ENCODE results near the gene METAP1D. TPM values are rescaled to one million over a fixed set of nuclear protein-coding genes. Genes with fewer than 3 reads are reported as not detected.

The METAP1D gene
- total RNA-seq, 1 experiment from 2014 or later: 4.7 TPM

GRCh38 chr2:172079838-172080640 is 80.3 kb downstream of the METAP1D start (continued):
- TF ChIP-seq, protein P1, sequence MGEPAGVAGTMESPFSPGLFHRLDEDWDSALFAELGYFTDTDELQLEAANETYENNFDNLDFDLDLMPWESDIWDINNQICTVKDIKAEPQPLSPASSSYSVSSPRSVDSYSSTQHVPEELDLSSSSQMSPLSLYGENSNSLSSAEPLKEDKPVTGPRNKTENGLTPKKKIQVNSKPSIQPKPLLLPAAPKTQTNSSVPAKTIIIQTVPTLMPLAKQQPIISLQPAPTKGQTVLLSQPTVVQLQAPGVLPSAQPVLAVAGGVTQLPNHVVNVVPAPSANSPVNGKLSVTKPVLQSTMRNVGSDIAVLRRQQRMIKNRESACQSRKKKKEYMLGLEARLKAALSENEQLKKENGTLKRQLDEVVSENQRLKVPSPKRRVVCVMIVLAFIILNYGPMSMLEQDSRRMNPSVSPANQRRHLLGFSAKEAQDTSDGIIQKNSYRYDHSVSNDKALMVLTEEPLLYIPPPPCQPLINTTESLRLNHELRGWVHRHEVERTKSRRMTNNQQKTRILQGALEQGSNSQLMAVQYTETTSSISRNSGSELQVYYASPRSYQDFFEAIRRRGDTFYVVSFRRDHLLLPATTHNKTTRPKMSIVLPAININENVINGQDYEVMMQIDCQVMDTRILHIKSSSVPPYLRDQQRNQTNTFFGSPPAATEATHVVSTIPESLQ (CRISPR knock-in tag; IDR thresholded peaks at IDR 0.05): no peak
- TF ChIP-seq NFYB (CRISPR knock-in tag; conservative IDR thresholded peaks at IDR 0.05; ENCODE audit: low read depth) (no peak), MYBL2 (CRISPR knock-in tag; IDR thresholded peaks at IDR 0.05) (no peak), ESRRA (CRISPR knock-in tag; IDR thresholded peaks at IDR 0.05; ENCODE audit: borderline replicate concordance) (no peak), CREB1 (CRISPR knock-in tag; IDR thresholded peaks at IDR 0.05) (no peak), FOXJ3 (CRISPR knock-in tag; IDR thresholded peaks at IDR 0.05; ENCODE audit: borderline replicate concordance) (no peak), ZBTB21 (CRISPR knock-in tag; IDR thresholded peaks at IDR 0.05; ENCODE audit: borderline replicate concordance) (no peak), SP1 (CRISPR knock-in tag; conservative IDR thresholded peaks at IDR 0.05) (no peak)

- CTCF ChIA-PET: interaction anchor here (1.1 to 7.6 kb wide), 2 partner anchors 24 to 46 kb away, joined by 5 to 123 read pairs; partner anchors contain the start of gene DLX2
- POLR2A ChIA-PET: no interaction called here
- TF ChIP-seq, protein P2, sequence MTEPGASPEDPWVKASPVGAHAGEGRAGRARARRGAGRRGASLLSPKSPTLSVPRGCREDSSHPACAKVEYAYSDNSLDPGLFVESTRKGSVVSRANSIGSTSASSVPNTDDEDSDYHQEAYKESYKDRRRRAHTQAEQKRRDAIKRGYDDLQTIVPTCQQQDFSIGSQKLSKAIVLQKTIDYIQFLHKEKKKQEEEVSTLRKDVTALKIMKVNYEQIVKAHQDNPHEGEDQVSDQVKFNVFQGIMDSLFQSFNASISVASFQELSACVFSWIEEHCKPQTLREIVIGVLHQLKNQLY (CRISPR knock-in tag; IDR thresholded peaks at IDR 0.05): no peak
- peak; percentile 32; the same call in 1 of the 2 replicates for TF ChIP-seq PRDM15 (CRISPR knock-in tag; IDR thresholded peaks at IDR 0.05)
- no peak for TF ChIP-seq NFE2L1 (CRISPR knock-in tag; IDR thresholded peaks at IDR 0.05)
- Mint-ChIP-seq H3K4me1 (peaks cover 49% of the 10 kb centered on the region), H3K27me3 (ENCODE audit: low read depth) (peaks cover 96% of the 10 kb centered on the region), H3K4me3 (peak overlapping the region; percentile 58), H3K36me3 (no peaks in the 10 kb centered on the region), H3K27ac (no peak overlapping the region), H3K9me3 (no peaks in the 10 kb centered on the region)
- peak; percentile 50 for DNase-seq (ENCODE audit: low spot score)
- ATAC-seq: no peak
Measured at GRCh38 chr2:172080641-172081220, 81.0 kb downstream of the METAP1D start.

DNA sequence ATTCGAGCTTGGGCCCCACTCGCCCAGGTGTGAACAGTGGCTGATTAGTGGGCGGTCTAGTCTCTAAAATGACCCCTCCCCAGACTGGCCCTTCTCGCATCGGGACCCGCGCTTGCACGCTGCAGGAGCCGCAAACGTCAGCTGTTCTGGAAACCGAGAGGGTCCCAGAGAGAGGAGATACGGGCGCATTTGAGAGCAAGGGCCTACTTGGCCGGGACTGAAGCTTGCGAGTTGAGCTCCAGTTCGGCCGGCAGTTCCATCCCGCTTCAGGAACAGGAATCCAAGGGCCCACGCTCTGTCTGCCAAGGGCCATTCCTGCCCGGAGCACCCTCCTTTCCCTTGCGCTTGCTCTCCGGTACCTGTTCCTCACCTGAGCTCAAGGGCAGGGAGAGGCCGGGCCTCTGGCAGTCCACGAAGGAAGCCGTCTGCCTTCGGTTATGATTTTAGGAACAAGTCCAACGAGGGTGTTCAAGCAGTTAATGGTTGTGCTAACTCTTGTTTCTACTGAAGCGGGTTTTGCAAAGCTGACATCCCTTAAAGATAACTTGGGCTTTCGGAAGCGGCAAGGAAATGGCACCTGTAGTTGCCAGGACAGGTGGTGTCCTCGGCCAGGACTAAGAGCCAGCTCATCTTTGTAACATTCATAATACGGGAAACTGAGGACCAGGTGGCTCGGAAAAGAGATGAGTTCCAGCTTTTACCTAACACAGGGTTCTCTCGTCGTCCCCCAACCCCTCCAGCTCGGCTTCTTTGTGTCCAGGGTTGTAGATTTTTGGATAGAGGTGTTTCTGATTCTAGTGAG is 81.7 kb downstream of the METAP1D start:
- CTCF ChIA-PET: interaction anchor here (1.1 to 7.6 kb wide), 2 partner anchors 23 to 46 kb away, joined by 5 to 123 read pairs; partner anchors contain the start of gene DLX2
- Mint-ChIP-seq H3K36me3 (no peaks in the 10 kb centered on the region), H3K4me3 (peak overlapping the region; percentile 58), H3K9me3 (no peaks in the 10 kb centered on the region), H3K27me3 (ENCODE audit: low read depth) (peaks cover 100% of the 10 kb centered on the region), H3K4me1 (peaks cover 56% of the 10 kb centered on the region), H3K27ac (no peak overlapping the region)
- no peak for ATAC-seq
- peak; percentile 58 for DNase-seq (ENCODE audit: low spot score)
- POLR2A ChIA-PET: interaction anchor here (0.8 kb wide), 1 partner anchor 20 kb away, joined by 5 read pairs; no protein-coding TSS in a partner anchor
- no peak for TF ChIP-seq TCF7 (CRISPR knock-in tag; IDR thresholded peaks at IDR 0.05; ENCODE audit: low read depth)
- TF ChIP-seq MYBL2 (CRISPR knock-in tag; IDR thresholded peaks at IDR 0.05): no peak
- no peak for TF ChIP-seq ZNF317 (CRISPR knock-in tag; IDR thresholded peaks at IDR 0.05; ENCODE audit: borderline replicate concordance, low read depth)
- TF ChIP-seq, protein P3, sequence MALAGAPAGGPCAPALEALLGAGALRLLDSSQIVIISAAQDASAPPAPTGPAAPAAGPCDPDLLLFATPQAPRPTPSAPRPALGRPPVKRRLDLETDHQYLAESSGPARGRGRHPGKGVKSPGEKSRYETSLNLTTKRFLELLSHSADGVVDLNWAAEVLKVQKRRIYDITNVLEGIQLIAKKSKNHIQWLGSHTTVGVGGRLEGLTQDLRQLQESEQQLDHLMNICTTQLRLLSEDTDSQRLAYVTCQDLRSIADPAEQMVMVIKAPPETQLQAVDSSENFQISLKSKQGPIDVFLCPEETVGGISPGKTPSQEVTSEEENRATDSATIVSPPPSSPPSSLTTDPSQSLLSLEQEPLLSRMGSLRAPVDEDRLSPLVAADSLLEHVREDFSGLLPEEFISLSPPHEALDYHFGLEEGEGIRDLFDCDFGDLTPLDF (CRISPR knock-in tag; IDR thresholded peaks at IDR 0.05): no peak
- TF ChIP-seq ZNF219 (CRISPR knock-in tag; IDR thresholded peaks at IDR 0.05; ENCODE audit: borderline replicate concordance): no peak
- TF ChIP-seq NFYB (CRISPR knock-in tag; conservative IDR thresholded peaks at IDR 0.05; ENCODE audit: low read depth): no peak
- TF ChIP-seq HMGA2 (CRISPR knock-in tag; IDR thresholded peaks at IDR 0.05): no peak
- no peak for TF ChIP-seq ZNF416 (CRISPR knock-in tag; IDR thresholded peaks at IDR 0.05)
- no peak for TF ChIP-seq JAZF1 (CRISPR knock-in tag; IDR thresholded peaks at IDR 0.05)

Measured in WTC11 (cell line).